Neural cell (in vitro differentiated cells): Measurements from ENCODE around the gene DRICH1. TPM values are rescaled to one million over a fixed set of nuclear protein-coding genes. Genes with fewer than 3 reads are reported as not detected.
"Not testable (repeated sequence)": the region's sequence is repeated elsewhere in the genome, so short reads cannot be mapped to it uniquely, and the experiment has no call there.

ENCODE experiments used
- H2AFZ ChIP-seq: fragments of 200-600, 300-800 bp; sonication (generic), shearing (Covaris generic); 2 replicates; pipeline ENCODE4 v1.6.0; 2014; ENCODE audit warnings: low read depth, mild to moderate bottlenecking, antibody characterized with exemption, low read length, moderate library complexity
- H3F3A ChIP-seq: fragments of 200-600 bp; shearing (Covaris generic); 2 replicates; pipeline ENCODE4 v1.6.1; 2016; ENCODE audit warnings: mild to moderate bottlenecking, moderate library complexity, mixed read lengths, antibody characterized with exemption, low read length; ENCODE audit not compliant: insufficient read depth, poor library complexity, severe bottlenecking
- H3K27ac ChIP-seq: fragments of 200-600, 300-800 bp; sonication (generic), shearing (Covaris generic); 2 replicates; pipeline ENCODE4 v1.5.1; 2014; ENCODE audit warnings: mild to moderate bottlenecking, low read length, moderate library complexity
- H3K27me3 ChIP-seq: fragments of 300-800, 200-600 bp; sonication (generic), shearing (Covaris generic); 2 replicates; pipeline ENCODE4 v1.6.0; 2014; ENCODE audit warnings: mild to moderate bottlenecking, low read depth, low read length, moderate library complexity; ENCODE audit not compliant: insufficient read depth
- H3K36me3 ChIP-seq: fragments of 300-800, 200-600 bp; sonication (generic), shearing (Covaris generic); 2 replicates; pipeline ENCODE4 v1.5.1; 2014; ENCODE audit warnings: mild to moderate bottlenecking, antibody characterized with exemption, low read length, moderate library complexity; ENCODE audit not compliant: insufficient read depth
- H3K4me2 ChIP-seq: fragments of 300-800, 200-600 bp; sonication (generic), shearing (Covaris generic); 2 replicates; pipeline ENCODE4 v1.6.0; 2014; ENCODE audit warnings: mild to moderate bottlenecking, low read length
- H3K4me3 ChIP-seq: fragments of 300-800, 200-600 bp; sonication (generic), shearing (Covaris generic); 2 replicates; pipeline ENCODE4 v1.5.1; 2014; ENCODE audit warnings: mild to moderate bottlenecking, low read length, moderate library complexity
- H3K79me2 ChIP-seq: fragments of 200-600 bp; shearing (Covaris generic); replicated peaks from 2 replicates; pipeline ENCODE4 v1.6.0; 2014; ENCODE audit warnings: mild to moderate bottlenecking, low read length, moderate library complexity; ENCODE audit not compliant: insufficient read depth
- H3K9ac ChIP-seq: fragments of 300-800, 200-600 bp; sonication (generic), shearing (Covaris generic); 2 replicates; pipeline ENCODE4 v1.6.1; 2016; ENCODE audit warnings: mild to moderate bottlenecking, low read length, mixed read lengths
- H3K9me2 ChIP-seq: fragments of 200-600 bp; shearing (Covaris generic); 2 replicates; pipeline ENCODE4 v1.6.1; 2016; ENCODE audit warnings: mild to moderate bottlenecking, low read length, mixed read lengths; ENCODE audit not compliant: insufficient read depth
- H3K9me3 ChIP-seq: fragments of 200-600, 300-800 bp; sonication (generic), shearing (Covaris generic); 2 replicates; pipeline ENCODE4 v1.6.1; 2016; ENCODE audit warnings: mild to moderate bottlenecking, mixed run types, low read length, moderate library complexity, mixed read lengths
- H4K20me1 ChIP-seq: fragments of 200-600 bp; shearing (Covaris generic); 2 replicates; pipeline ENCODE4 v1.6.1; 2016; ENCODE audit warnings: mild to moderate bottlenecking, mixed run types; ENCODE audit not compliant: insufficient read depth
- CTCF ChIP-seq: fragments of 450-650 bp; IDR thresholded peaks from 2 replicates; pipeline ENCODE4 v1.5.1; 2014; ENCODE audit warnings: antibody characterized with exemption, mild to moderate bottlenecking, moderate library complexity; ENCODE audit not compliant: poor library complexity, severe bottlenecking
- EP300 ChIP-seq: fragments of 450-650 bp; conservative IDR thresholded peaks from 2 replicates; pipeline ENCODE4 v1.6.1; 2014; ENCODE audit warnings: antibody characterized with exemption, mild to moderate bottlenecking, moderate library complexity; ENCODE audit not compliant: poor library complexity, severe bottlenecking
- EZH2 ChIP-seq: fragments of 200-600, 300-800 bp; shearing (Covaris generic), sonication (generic); IDR thresholded peaks from 2 replicates; pipeline ENCODE4 v1.6.1; 2014; ENCODE audit warnings: antibody characterized with exemption, low read length, borderline replicate concordance, mild to moderate bottlenecking; ENCODE audit not compliant: insufficient read depth, poor library complexity, severe bottlenecking
- MXI1 ChIP-seq: fragments of 450-650 bp; conservative IDR thresholded peaks from 2 replicates; pipeline ENCODE4 v1.6.1; 2014; ENCODE audit warnings: antibody characterized with exemption, mild to moderate bottlenecking; ENCODE audit not compliant: poor library complexity, severe bottlenecking
- POLR2AphosphoS5 ChIP-seq: IDR thresholded peaks from 2 replicates; pipeline ENCODE4 v1.6.1; 2012
- RAD21 ChIP-seq: fragments of 450-650 bp; conservative IDR thresholded peaks from 2 replicates; pipeline ENCODE4 v1.6.1; 2014; ENCODE audit warnings: antibody characterized with exemption, mild to moderate bottlenecking, moderate library complexity
- REST ChIP-seq: IDR thresholded peaks from 2 replicates; pipeline ENCODE4 v1.6.1; 2012; ENCODE audit warnings: borderline replicate concordance
- SMC3 ChIP-seq: fragments of 450-650 bp; conservative IDR thresholded peaks from 2 replicates; pipeline ENCODE4 v1.6.1; 2014; ENCODE audit warnings: antibody characterized with exemption, mild to moderate bottlenecking, moderate library complexity; ENCODE audit not compliant: poor library complexity
- TAF1 ChIP-seq: IDR thresholded peaks from 2 replicates; pipeline ENCODE4 v1.6.1; 2012; ENCODE audit warnings: low read depth
- polyA plus RNA-seq: library from polyadenylated mRNA; depleted of rRNA; stranded (reverse); fragments of >200 nt; gene quantifications from 2 replicates; pipeline ENCODE4 v1.2.3, GENCODE V29; 2014

DRICH1 gene
- polyA plus RNA-seq, 1 donor from 2014 or later: 0.48 TPM

GRCh38 chr22:23673050-23673620, 41.0 kb upstream of the DRICH1 start:
- H2AFZ ChIP-seq: no peak overlapping the region
- no peaks in the 10 kb centered on the region for H3K27me3 ChIP-seq
- H3K9me3 ChIP-seq: no peaks in the 10 kb centered on the region
- H3K9ac ChIP-seq: no peak overlapping the region
- TF ChIP-seq REST: no peak
- TF ChIP-seq TAF1: no peak
- no peak for TF ChIP-seq EP300
- TF ChIP-seq POLR2AphosphoS5: no peak
- TF ChIP-seq SMC3: no peak
- no peak for TF ChIP-seq RAD21
- TF ChIP-seq MXI1: no peak
- TF ChIP-seq CTCF: no peak
- no peak for TF ChIP-seq EZH2
- H4K20me1 ChIP-seq: no peaks in the 10 kb centered on the region
- no peaks in the 10 kb centered on the region for H3K36me3 ChIP-seq
- H3K79me2 ChIP-seq: no peaks in the 10 kb centered on the region
- H3K4me3 ChIP-seq: no peak overlapping the region
- no peak overlapping the region for H3K4me2 ChIP-seq
- H3F3A ChIP-seq: no peaks in the 10 kb centered on the region
- H3K27ac ChIP-seq: no peak overlapping the region
- no peaks in the 10 kb centered on the region for H3K9me2 ChIP-seq

GRCh38 chr22:23672307-23673049, 40.4 kb upstream of the DRICH1 start:
- H3K79me2 ChIP-seq, H2AFZ ChIP-seq, H3K9ac ChIP-seq: not testable (repeated sequence)

GRCh38 chr22:23671387-23671786, 39.3 kb upstream of the DRICH1 start:
- not testable (repeated sequence) for H2AFZ ChIP-seq, H3K4me2 ChIP-seq, H3K9me2 ChIP-seq, H3K9me3 ChIP-seq, H3K79me2 ChIP-seq, H3K4me3 ChIP-seq, H3K9ac ChIP-seq, H3K27me3 ChIP-seq, H3K36me3 ChIP-seq, H4K20me1 ChIP-seq, H3K27ac ChIP-seq, H3F3A ChIP-seq

More at GRCh38 chr22:23672307-23673049, 40.4 kb upstream of the DRICH1 start:
- not testable (repeated sequence) for H4K20me1 ChIP-seq, H3F3A ChIP-seq, H3K4me3 ChIP-seq, H3K9me2 ChIP-seq, H3K9me3 ChIP-seq, H3K27ac ChIP-seq, H3K27me3 ChIP-seq, H3K36me3 ChIP-seq, H3K4me2 ChIP-seq
